ENCODE data around the gene HOXB8.

Gene HOXB8

GRCh38 chr17:48584223-48584741 is 30.8 kb downstream of the HOXB8 start:
- Histone ChIP-seq H3K36me3 (ENCODE audit: control insufficient read depth in 5 of 5, insufficient read depth in 5 of 5, low read length in 5 of 5) (no peaks in the 10 kb centered on the region), H3K27ac (ENCODE audit: low read depth, low read length) (peak overlapping the region; percentile 93), H3K4me3 (ENCODE audit: low read depth in 1 of 5, low read length in 5 of 5) (peak overlapping the region in 3 of 5 donors; percentile 24 to 86 (median 73)), H3K27me3 (ENCODE audit: control insufficient read depth in 5 of 5, insufficient read depth in 4 of 5, low read length in 5 of 5) (peaks cover 0 to 2% (median 0%) of the 10 kb centered on the region in 5 donors), H3K9me3 (ENCODE audit: control insufficient read depth in 5 of 5, low read length in 5 of 5) (no peaks in the 10 kb centered on the region), H3K4me1 (ENCODE audit: control insufficient read depth in 5 of 5, insufficient read depth in 5 of 5, low read length in 5 of 5) (peaks cover 16 to 94% (median 80%) of the 10 kb centered on the region in 5 donors), H3K9ac (ENCODE audit: low read length in 5 of 5) (no peak overlapping the region)

GRCh38 chr17:48583708-48584222 is 31.3 kb downstream of the HOXB8 start:
- Histone ChIP-seq H3K4me1 (ENCODE audit: control insufficient read depth in 5 of 5, insufficient read depth in 5 of 5, low read length in 5 of 5) (peaks cover 18 to 97% (median 85%) of the 10 kb centered on the region in 5 donors), H3K4me3 (ENCODE audit: low read depth in 1 of 5, low read length in 5 of 5) (no peak overlapping the region), H3K9me3 (ENCODE audit: control insufficient read depth in 5 of 5, low read length in 5 of 5) (no peaks in the 10 kb centered on the region), H3K36me3 (ENCODE audit: control insufficient read depth in 5 of 5, insufficient read depth in 5 of 5, low read length in 5 of 5) (no peaks in the 10 kb centered on the region), H3K9ac (ENCODE audit: low read length in 5 of 5) (no peak overlapping the region), H3K27me3 (ENCODE audit: control insufficient read depth in 5 of 5, insufficient read depth in 4 of 5, low read length in 5 of 5) (peaks cover 0 to 2% (median 0%) of the 10 kb centered on the region in 5 donors), H3K27ac (ENCODE audit: low read depth, low read length) (peak overlapping the region; percentile 93)

- H3K27me3 ChIP-seq (ENCODE audit: control insufficient read depth in 5 of 5, insufficient read depth in 4 of 5, low read length in 5 of 5), result peaks cover 0 to 2% (median 0%) of the 10 kb centered on the region in 5 donors
- peak overlapping the region; percentile 64 to 91 (median 78) for H3K4me3 ChIP-seq (ENCODE audit: low read depth in 1 of 5, low read length in 5 of 5)
- no peaks in the 10 kb centered on the region for H3K9me3 ChIP-seq (ENCODE audit: control insufficient read depth in 5 of 5, low read length in 5 of 5)
- peak overlapping the region in 4 of 5 donors; percentile 71 to 83 (median 80) for H3K9ac ChIP-seq (ENCODE audit: low read length in 5 of 5)
- peaks cover 17 to 91% (median 78%) of the 10 kb centered on the region in 5 donors for H3K4me1 ChIP-seq (ENCODE audit: control insufficient read depth in 5 of 5, insufficient read depth in 5 of 5, low read length in 5 of 5)
- no peaks in the 10 kb centered on the region for H3K36me3 ChIP-seq (ENCODE audit: control insufficient read depth in 5 of 5, insufficient read depth in 5 of 5, low read length in 5 of 5)
- H3K27ac ChIP-seq (ENCODE audit: low read depth, low read length), result peak overlapping the region; percentile 93
These were observed 32.4 kb downstream of the HOXB8 start for GRCh38 chr17:48582750-48583069.

- H3K27ac ChIP-seq (ENCODE audit: low read depth, low read length), result peak overlapping the region; percentile 93
- H3K4me3 ChIP-seq (ENCODE audit: low read depth in 1 of 5, low read length in 5 of 5), result peak overlapping the region in 3 of 5 donors; percentile 66 to 83 (median 75)
- H3K36me3 ChIP-seq (ENCODE audit: control insufficient read depth in 5 of 5, insufficient read depth in 5 of 5, low read length in 5 of 5), result peaks cover 0 to 2% (median 0%) of the 10 kb centered on the region in 5 donors
- H3K9ac ChIP-seq (ENCODE audit: low read length in 5 of 5), result peak overlapping the region in 4 of 5 donors; percentile 71 to 88 (median 80)
- peaks cover 0 to 2% (median 0%) of the 10 kb centered on the region in 5 donors for H3K27me3 ChIP-seq (ENCODE audit: control insufficient read depth in 5 of 5, insufficient read depth in 4 of 5, low read length in 5 of 5)
- H3K9me3 ChIP-seq (ENCODE audit: control insufficient read depth in 5 of 5, low read length in 5 of 5), result no peaks in the 10 kb centered on the region
- peaks cover 13 to 89% (median 78%) of the 10 kb centered on the region in 5 donors for H3K4me1 ChIP-seq (ENCODE audit: control insufficient read depth in 5 of 5, insufficient read depth in 5 of 5, low read length in 5 of 5)
These were observed 35.1 kb downstream of the HOXB8 start for GRCh38 chr17:48579760-48580554.

DNA sequence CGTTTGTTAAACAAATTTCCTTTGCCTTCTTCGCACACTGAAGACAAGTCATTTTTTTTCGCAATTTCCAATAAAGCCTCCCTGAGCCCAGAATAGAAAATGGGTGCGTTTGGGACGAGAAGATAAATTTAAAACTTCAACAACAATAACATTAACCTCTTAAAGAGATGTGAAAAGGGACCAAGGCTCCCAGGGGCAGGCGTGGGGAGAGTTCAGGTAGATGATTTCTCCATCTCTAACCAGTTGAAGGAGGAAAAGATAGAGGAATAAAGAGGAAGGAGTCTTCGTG is 35.7 kb downstream of the HOXB8 start:
- H3K9me3 ChIP-seq (ENCODE audit: control insufficient read depth in 5 of 5, low read length in 5 of 5), result no peaks in the 10 kb centered on the region
- peaks cover 0 to 2% (median 0%) of the 10 kb centered on the region in 5 donors for H3K36me3 ChIP-seq (ENCODE audit: control insufficient read depth in 5 of 5, insufficient read depth in 5 of 5, low read length in 5 of 5)
- peaks cover 13 to 89% (median 78%) of the 10 kb centered on the region in 5 donors for H3K4me1 ChIP-seq (ENCODE audit: control insufficient read depth in 5 of 5, insufficient read depth in 5 of 5, low read length in 5 of 5)
- H3K9ac ChIP-seq (ENCODE audit: low read length in 5 of 5), result peak overlapping the region; percentile 21 to 90 (median 71)
- peak overlapping the region in 4 of 5 donors; percentile 77 to 88 (median 80) for H3K4me3 ChIP-seq (ENCODE audit: low read depth in 1 of 5, low read length in 5 of 5)
- peaks cover 0 to 2% (median 0%) of the 10 kb centered on the region in 5 donors for H3K27me3 ChIP-seq (ENCODE audit: control insufficient read depth in 5 of 5, insufficient read depth in 4 of 5, low read length in 5 of 5)
- peak overlapping the region; percentile 93 for H3K27ac ChIP-seq (ENCODE audit: low read depth, low read length)

- peaks cover 0 to 2% (median 0%) of the 10 kb centered on the region in 5 donors for H3K27me3 ChIP-seq (ENCODE audit: control insufficient read depth in 5 of 5, insufficient read depth in 4 of 5, low read length in 5 of 5)
- H3K36me3 ChIP-seq (ENCODE audit: control insufficient read depth in 5 of 5, insufficient read depth in 5 of 5, low read length in 5 of 5), result peaks cover 0 to 2% (median 0%) of the 10 kb centered on the region in 5 donors
- H3K4me1 ChIP-seq (ENCODE audit: control insufficient read depth in 5 of 5, insufficient read depth in 5 of 5, low read length in 5 of 5), result peaks cover 13 to 84% (median 77%) of the 10 kb centered on the region in 5 donors
- H3K4me3 ChIP-seq (ENCODE audit: low read depth in 1 of 5, low read length in 5 of 5), result peak overlapping the region; percentile 70 to 88 (median 77)
- H3K9me3 ChIP-seq (ENCODE audit: control insufficient read depth in 5 of 5, low read length in 5 of 5), result no peaks in the 10 kb centered on the region
- peak overlapping the region; percentile 93 for H3K27ac ChIP-seq (ENCODE audit: low read depth, low read length)
- H3K9ac ChIP-seq (ENCODE audit: low read length in 5 of 5), result peak overlapping the region; percentile 44 to 90 (median 84)
These were observed 36.2 kb downstream of the HOXB8 start for GRCh38 chr17:48578616-48579470.

GRCh38 chr17:48577946-48578615 is 37.0 kb downstream of the HOXB8 start, which contains the start of gene HOXB4:
Gene HOXB4, minus strand, starts transcription at chr17:48578350. Its CDS starts 31 bp downstream, at chr17:48578319.
- Histone ChIP-seq H3K9ac (ENCODE audit: low read length in 5 of 5) (peak within 1 kb of the TSS; percentile 77 to 90 (median 84)), H3K4me1 (ENCODE audit: control insufficient read depth in 5 of 5, insufficient read depth in 5 of 5, low read length in 5 of 5) (peaks cover 13 to 85% (median 82%) of the 10 kb centered on the region in 5 donors), H3K9me3 (ENCODE audit: control insufficient read depth in 5 of 5, low read length in 5 of 5) (no peaks in the 10 kb centered on the region), H3K36me3 (ENCODE audit: control insufficient read depth in 5 of 5, insufficient read depth in 5 of 5, low read length in 5 of 5) (peaks cover 0 to 5% (median 0%) of the 10 kb centered on the region in 5 donors), H3K27me3 (ENCODE audit: control insufficient read depth in 5 of 5, insufficient read depth in 4 of 5, low read length in 5 of 5) (peaks cover 0 to under 1% (median 0%) of the 10 kb centered on the region in 5 donors), H3K27ac (ENCODE audit: low read depth, low read length) (peak within 1 kb of the TSS; percentile 93), H3K4me3 (ENCODE audit: low read depth in 1 of 5, low read length in 5 of 5) (peak within 1 kb of the TSS; percentile 70 to 88 (median 77))

DNA sequence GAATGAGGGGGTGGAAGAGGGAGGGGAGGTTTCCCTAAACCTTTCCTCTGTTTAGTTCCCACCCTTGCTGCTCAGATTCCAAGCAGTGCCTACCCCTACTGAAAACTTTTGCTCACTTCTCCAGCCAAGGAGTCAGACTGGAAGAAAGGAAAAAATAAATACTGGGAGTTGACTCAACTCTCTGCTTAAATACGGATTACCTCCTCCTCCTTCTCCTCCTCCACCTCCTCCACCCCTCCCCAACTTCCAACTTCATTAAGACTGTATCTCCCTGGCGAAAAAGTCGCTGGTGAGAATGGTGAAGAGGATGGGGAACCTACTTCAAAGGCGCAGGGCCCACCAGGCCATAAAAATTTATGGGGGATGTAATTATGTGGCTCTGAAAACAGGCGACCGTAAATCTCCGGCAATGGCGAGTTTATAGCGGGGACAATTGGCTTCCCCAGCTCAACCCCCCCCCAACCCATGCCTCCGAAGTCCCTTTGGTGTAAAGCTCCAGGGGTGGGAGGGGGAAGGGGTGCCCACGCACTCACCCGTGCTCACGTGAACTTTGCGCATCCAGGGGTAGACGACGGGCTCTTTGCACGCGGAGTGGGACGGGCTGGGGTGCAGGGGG is 37.7 kb downstream of the HOXB8 start:
- H3K4me3 ChIP-seq (ENCODE audit: low read depth in 1 of 5, low read length in 5 of 5), result peak overlapping the region; percentile 66 to 82 (median 69)
- H3K27me3 ChIP-seq (ENCODE audit: control insufficient read depth in 5 of 5, insufficient read depth in 4 of 5, low read length in 5 of 5), result no peaks in the 10 kb centered on the region
- no peaks in the 10 kb centered on the region for H3K9me3 ChIP-seq (ENCODE audit: control insufficient read depth in 5 of 5, low read length in 5 of 5)
- peak overlapping the region; percentile 58 to 79 (median 75) for H3K9ac ChIP-seq (ENCODE audit: low read length in 5 of 5)
- H3K27ac ChIP-seq (ENCODE audit: low read depth, low read length), result peak overlapping the region; percentile 88
- peaks cover 0 to 6% (median 0%) of the 10 kb centered on the region in 5 donors for H3K36me3 ChIP-seq (ENCODE audit: control insufficient read depth in 5 of 5, insufficient read depth in 5 of 5, low read length in 5 of 5)
- H3K4me1 ChIP-seq (ENCODE audit: control insufficient read depth in 5 of 5, insufficient read depth in 5 of 5, low read length in 5 of 5), result peaks cover 11 to 85% (median 82%) of the 10 kb centered on the region in 5 donors
